Lung microvascular endothelial cell (primary cell): ENCODE results near the gene B4GALNT4. TPM values are rescaled to one million over a fixed set of nuclear protein-coding genes. Genes with fewer than 3 reads are reported as not detected.
A peak's percentile ranks its signal among the peaks of the same experiment; 100 is the strongest.
"Not testable (repeated sequence)": the region's sequence is repeated elsewhere in the genome, so short reads cannot be mapped to it uniquely, and the experiment has no call there.

Experiments used
- DNase-seq, 2 donors: peaks; one replicate each; pipeline versions ENCODE4 v3.0.0 to v3.0.0-alpha.2; 2010; ENCODE audit warnings: low read depth in 2 of 2
- total RNA-seq: library from RNA; depleted of rRNA; stranded (reverse); fragments of >200 nt; gene quantifications from 2 replicates; pipeline ENCODE4 v1.2.1, GENCODE V29; 2014

The B4GALNT4 gene
- total RNA-seq, 1 donor from 2014 or later: 0.20 TPM

DNA sequence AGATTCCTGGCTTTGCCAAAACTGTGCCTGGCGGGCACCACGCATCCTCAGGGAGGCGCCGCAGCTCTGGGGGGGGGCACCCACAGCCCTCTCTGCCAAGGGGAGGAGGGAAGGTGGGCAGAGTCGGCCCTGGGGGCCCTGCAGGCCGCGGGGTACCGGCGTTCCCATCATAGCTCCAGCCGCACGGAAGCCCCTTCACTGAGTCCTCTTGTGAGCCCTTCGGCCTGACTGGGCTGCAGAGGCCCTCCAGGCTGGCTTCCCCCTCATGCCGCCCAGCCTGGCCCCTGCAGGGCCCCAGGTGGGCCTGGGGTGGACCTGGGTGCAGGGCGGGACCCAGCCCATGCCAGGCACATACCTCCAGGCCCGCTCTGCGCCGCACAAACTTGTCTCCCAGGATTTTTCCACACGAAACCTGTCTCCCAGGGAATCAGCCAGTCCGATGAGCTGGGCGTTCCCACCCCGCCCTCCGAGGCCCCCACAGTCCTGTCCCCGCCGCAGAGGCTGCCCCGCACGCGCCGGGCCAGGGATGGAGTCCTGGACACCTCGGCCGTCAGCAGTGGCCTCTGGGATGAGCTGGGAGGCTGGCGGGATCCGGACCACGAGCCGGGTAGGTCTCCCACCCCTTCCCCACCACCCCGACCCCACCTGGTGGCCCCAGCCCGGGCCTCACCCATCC is 22.9 kb downstream of the B4GALNT4 start:
- no peak for DNase-seq

DNA sequence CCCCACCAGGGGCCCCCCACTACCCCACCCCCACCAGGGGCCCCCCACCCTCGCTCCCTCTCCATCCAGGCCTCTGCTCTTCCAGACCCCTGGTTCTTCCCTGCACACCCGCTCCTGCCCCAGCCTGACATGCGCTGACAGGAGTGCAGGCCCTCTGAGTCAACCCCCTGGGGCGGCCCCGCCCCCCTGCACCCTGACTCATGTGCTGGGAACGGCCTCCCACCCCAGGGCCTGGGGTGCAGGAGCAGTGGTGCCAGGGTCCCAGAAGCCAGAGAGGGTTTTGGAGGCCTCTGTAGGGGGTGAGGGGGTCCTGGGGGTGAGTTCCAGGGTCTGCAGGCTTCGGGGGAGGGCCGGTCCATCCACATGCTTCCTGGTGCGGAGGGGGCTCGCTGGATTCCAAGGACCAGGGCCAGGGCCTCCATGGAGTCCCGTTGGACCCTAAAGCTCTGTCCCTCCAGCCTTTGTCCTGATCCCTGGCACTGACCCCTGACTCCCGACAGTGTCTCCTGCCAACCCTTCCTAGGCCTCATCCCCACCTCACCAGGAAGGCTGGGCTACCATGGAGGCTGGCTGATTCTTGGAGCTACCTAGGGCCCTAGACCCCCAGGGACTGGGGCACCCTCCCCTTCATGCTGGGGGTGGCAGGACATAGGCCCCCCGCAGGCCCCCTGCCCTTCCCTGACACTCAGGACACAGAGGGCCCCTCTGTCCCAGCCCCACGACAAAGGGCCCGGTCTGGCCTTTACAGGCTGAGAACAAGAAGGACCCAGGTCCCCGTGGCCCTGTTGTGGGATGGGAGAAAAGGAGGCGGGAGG is 24.1 kb downstream of the B4GALNT4 start:
- peak in 1 of 2 donors; percentile 66 for DNase-seq

DNA sequence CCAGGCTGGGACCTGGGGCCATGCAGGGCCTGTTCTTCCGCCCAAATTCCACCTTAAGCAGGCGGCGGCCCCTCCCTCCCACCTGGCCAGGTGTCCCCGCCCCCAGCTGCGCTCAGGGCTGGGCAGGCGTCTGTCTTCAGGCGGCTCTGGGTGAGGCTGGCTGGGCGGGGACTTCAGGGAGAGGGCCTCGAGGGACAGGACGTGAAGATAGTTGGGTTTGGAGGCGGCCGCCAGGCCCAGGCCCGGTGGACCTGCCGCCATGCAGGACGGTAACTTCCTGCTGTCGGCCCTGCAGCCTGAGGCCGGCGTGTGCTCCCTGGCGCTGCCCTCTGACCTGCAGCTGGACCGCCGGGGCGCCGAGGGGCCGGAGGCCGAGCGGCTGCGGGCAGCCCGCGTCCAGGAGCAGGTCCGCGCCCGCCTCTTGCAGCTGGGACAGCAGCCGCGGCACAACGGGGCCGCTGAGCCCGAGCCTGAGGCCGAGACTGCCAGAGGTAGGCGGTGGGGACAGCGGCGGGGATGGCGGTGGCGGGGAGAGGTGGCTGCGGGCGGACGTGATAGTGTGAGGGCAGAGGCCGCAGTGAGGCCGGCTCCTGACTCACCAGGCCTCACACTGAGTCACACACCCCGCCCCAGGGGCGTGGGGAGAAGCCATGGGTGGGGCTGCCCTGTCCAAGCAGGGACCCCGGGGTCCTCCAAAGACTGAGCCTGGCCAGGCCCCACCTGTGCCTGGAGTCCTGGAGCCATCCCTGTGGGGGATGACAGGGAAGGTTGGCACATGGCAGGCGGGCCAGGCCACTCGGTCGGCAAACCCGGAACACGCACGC is 24.9 kb downstream of the B4GALNT4 start, which contains the start of gene PKP3:
Gene PKP3 (plus strand): TSS at position 176 of the 824 bp plus-strand sequence. CDS start 84 bp downstream, at position 260.
- DNase-seq: peak; percentile 31 to 62

DNA sequence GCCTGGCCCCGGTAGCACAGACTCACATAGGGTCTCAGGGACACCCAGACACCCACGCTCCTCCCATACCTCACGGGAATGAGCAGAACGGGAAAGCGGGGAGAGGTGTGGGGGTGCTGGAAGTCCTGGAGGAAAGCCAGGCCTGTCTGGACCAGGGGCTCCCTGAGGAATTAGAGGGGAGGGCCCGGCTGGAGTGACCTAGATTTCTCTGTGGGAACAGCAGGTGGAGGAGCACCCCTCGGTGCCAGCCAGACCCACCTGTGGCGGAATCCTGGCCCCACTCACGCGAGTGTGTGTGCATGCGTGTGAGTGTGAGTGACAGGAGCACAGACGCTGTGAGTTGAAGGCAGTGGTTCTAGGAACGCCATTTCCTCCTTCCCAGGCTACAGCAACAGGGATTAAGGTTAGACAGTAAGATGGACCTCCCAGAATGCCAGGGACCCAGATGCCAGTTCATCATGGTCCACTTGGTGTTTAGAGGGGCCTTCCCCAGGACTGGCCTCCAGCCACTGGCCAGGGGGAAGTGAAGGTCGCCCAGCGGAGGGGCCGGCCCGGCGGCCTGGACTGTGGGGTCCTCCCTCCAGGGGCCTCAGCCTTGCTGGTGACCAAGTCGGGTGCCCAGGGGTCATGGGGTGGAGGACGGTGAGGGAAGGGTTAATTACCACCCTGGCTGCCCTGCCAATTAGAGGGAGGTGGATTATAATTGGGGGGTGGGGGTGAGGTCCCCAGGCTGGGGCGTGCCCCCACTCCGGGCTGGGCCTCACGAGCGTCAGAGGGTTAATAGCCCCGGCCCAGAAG is 25.8 kb downstream of the B4GALNT4 start:
- DNase-seq: no peak

DNA sequence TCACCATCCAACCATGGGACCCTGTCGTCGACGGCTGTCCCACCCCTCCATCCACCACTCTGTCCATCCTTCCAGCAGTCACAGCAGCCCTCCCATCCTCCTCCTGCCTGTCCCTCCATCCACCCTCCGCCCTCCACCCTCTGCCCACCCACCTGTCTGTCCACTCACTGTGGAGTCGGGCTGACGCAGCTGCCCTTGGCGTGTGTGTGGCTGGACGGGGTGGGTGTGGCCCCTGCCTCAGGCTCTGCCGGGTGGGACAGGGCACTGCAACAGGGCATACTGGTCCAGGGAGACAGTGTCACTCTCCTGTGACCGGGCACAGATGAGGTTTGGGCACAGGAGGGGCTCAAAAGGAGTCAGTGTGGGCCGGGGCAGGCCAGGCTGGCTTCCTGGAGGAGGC is 26.6 kb downstream of the B4GALNT4 start:
- DNase-seq: no peak

DNA sequence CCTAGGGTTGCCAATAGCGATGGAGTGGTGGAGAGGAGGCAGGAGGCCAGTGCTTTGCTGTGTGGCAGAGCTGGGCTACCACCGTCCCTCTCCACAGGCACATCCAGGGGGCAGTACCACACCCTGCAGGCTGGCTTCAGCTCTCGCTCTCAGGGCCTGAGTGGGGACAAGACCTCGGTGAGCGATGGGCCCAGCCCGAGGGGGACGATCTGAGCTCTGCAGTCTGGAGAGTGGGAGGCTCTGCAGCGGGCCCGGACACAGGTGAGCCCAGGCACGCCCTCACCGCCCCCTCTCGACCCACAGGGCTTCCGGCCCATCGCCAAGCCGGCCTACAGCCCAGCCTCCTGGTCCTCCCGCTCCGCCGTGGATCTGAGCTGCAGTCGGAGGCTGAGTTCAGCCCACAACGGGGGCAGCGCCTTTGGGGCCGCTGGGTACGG is 27.2 kb downstream of the B4GALNT4 start:
- DNase-seq: peak; percentile 33 to 70

DNA sequence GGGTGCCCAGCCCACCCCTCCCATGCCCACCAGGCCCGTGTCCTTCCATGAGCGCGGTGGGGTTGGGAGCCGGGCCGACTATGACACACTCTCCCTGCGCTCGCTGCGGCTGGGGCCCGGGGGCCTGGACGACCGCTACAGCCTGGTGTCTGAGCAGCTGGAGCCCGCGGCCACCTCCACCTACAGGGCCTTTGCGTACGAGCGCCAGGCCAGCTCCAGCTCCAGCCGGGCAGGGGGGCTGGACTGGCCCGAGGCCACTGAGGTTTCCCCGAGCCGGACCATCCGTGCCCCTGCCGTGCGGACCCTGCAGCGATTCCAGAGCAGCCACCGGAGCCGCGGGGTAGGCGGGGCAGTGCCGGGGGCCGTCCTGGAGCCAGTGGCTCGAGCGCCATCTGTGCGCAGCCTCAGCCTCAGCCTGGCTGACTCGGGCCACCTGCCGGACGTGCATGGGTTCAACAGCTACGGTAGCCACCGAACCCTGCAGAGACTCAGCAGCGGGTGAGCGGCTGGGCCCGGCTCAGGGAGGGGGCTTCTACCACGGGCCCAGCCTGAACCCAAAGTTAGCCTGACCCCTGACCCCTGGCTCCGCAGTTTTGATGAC is 27.7 kb downstream of the B4GALNT4 start:
- DNase-seq: peak; percentile 61 to 81

DNA sequence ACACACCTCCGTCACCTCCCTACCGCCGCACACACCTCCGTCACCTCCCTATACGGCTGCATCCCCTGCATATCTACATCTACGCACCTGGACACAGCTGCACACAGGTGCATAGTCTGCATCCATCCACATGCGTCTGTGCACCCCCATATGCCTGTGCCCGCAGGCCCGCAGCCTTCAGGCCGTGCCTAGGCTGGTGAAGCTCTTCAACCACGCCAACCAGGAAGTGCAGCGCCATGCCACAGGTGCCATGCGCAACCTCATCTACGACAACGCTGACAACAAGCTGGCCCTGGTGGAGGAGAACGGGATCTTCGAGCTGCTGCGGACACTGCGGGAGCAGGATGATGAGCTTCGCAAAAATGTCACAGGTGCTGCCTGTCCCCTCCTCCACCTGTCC is 29.5 kb downstream of the B4GALNT4 start:
- peak in 1 of 2 donors; percentile 36 for DNase-seq

DNA sequence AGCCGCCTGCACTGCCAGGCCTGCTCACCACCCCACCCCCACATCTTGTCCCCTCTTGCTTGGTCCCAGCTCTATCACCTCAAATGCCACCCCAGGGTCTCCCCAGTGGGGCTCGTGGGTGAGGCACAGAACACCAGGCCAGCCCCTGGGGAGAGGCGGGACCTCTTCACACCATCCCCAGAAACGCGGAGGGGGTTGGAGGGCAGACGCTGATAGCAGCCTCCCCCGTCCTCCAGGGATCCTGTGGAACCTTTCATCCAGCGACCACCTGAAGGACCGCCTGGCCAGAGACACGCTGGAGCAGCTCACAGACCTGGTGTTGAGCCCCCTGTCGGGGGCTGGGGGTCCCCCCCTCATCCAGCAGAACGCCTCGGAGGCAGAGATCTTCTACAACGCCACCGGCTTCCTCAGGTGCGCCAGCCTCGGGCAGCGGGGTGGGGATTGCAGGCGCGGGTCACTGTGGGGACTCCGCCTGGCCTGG is 30.5 kb downstream of the B4GALNT4 start:
- no peak for DNase-seq

DNA sequence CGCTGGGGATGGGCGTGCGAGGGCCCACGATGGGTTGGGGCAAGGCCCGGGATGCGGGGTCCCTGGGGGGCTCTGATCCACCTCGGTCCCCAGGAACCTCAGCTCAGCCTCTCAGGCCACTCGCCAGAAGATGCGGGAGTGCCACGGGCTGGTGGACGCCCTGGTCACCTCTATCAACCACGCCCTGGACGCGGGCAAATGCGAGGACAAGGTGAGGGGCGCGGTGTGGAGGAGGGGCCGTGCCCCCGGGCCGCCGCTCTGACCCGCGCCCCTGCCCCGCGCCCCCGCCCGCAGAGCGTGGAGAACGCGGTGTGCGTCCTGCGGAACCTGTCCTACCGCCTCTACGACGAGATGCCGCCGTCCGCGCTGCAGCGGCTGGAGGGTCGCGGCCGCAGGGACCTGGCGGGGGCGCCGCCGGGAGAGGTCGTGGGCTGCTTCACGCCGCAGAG is 31.0 kb downstream of the B4GALNT4 start:
- DNase-seq: no peak

DNA sequence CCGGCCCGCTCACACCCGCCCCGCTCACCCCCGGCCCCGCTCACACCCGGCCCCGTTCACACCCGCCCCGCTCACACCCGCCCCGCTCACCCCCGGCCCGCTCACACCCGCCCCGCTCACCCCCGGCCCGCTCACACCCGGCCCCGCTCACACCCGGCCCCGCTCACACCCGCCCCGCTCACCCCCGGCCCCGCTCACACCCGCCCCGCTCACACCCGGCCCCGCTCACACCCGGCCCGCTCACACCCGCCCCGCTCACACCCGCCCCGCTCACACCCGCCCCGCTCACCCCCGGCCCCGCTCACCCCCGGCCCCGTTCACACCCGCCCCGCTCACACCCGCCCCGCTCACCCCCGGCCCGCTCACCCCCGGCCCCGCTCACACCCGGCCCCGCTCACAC is 31.9 kb downstream of the B4GALNT4 start:
- DNase-seq: not testable (repeated sequence)

DNA sequence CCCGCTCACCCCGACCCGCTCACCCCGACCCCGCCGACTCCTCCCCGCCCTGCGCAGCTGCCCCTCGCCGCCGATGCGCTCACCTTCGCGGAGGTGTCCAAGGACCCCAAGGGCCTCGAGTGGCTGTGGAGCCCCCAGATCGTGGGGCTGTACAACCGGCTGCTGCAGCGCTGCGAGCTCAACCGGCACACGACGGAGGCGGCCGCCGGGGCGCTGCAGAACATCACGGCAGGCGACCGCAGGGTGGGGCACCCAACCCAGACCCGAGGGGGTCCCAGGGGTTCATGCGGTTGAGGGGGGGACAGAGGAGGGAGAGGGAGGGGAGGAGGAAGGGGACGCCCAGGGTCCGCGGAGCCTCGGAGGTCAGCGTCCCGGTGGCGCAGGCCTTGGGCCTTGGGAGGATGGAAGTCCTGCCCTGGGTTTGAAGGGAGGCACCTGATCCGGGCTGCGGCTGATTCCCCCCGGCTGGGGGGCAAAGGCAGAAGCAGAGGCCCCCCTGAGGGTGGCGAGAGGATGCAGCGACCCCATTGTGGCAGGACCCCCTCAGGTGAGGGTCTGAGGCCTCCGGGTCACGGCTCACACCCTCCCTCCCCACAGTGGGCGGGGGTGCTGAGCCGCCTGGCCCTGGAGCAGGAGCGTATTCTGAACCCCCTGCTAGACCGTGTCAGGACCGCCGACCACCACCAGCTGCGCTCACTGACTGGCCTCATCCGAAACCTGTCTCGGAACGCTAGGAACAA is 33.9 kb downstream of the B4GALNT4 start:
- DNase-seq: no peak

DNA sequence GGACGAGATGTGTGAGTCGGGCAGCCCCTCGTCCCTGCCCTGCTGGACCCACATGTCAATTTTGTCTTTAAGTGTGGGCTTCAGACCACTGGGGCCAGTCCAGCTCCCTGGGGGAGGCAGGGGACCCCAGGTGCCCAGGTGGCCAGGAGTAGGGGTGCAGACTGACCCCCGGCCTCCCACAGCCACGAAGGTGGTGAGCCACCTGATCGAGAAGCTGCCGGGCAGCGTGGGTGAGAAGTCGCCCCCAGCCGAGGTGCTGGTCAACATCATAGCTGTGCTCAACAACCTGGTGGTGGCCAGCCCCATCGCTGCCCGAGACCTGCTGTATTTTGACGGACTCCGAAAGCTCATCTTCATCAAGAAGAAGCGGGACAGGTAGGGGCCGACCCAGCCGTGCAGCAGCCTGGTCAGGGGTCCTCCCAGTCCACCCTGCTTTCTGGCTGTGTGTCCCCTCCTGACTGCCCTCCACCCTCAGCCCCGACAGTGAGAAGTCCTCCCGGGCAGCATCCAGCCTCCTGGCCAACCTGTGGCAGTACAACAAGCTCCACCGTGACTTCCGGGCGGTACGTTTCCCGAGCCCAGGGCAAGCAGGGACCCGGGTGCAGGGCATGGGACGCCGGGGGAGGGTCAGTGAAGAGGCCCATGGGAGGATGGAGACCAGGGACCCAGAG is 34.6 kb downstream of the B4GALNT4 start:
- DNase-seq: no peak

DNA sequence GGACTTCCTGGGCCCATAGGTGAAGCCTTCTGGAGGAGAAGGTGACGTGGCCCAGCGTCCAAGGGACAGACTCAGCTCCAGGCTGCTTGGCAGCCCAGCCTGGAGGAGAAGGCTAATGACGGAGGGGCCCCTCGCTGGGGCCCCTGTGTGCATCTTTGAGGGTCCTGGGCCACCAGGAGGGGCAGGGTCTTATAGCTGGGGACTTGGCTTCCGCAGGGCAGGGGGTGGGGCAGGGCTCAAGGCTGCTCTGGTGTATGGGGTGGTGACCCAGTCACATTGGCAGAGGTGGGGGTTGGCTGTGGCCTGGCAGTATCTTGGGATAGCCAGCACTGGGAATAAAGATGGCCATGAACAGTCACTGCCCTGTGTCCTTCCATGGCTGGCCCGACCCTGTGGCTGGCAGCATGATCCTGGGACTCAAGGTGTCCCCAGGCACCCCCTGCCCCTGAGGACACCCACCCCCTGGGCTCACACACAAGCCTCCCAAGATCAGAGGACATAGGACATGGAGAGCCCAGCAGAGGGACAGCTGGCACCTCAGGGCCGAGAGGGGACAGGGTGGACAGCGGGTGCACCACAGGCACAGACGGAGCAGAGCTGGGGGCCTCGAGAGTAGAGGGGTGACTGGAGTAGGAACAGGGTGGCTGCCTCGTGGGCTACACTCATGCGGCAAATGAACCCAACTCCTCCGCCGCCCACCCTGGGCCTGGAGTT is 35.4 kb downstream of the B4GALNT4 start:
- DNase-seq: no peak

DNA sequence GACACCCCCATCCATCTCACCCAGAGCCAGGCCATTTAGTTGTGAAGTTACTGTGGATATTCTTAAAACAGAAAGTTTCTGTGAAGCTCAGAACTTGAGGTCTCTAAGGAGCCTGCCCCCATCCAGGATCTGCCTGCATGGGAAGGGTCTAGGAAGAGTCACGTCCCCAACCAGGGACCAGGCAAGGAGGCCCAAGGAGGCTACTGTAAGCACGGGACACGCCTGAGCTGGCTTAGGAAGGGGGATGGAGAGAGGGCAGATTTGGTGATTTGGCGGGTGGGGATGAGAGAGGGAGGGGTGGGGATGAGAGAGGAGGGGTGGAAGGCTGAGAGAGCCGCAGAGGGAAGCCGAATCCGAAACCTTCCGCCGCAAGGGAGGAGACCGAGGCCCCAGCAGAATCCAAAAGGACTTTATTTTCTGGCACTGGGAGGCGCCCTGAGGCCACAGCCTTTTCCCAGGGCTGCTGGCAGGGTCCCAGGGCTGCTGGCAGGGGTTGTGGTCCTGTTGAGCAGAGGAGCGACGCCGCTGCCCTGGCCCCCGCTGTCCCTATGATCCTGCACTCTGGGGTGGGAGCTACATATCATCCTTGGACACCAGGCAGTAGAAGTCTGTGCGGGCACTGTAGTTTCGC is 36.1 kb downstream of the B4GALNT4 start:
- peak in 1 of 2 donors; percentile 64 for DNase-seq

DNA sequence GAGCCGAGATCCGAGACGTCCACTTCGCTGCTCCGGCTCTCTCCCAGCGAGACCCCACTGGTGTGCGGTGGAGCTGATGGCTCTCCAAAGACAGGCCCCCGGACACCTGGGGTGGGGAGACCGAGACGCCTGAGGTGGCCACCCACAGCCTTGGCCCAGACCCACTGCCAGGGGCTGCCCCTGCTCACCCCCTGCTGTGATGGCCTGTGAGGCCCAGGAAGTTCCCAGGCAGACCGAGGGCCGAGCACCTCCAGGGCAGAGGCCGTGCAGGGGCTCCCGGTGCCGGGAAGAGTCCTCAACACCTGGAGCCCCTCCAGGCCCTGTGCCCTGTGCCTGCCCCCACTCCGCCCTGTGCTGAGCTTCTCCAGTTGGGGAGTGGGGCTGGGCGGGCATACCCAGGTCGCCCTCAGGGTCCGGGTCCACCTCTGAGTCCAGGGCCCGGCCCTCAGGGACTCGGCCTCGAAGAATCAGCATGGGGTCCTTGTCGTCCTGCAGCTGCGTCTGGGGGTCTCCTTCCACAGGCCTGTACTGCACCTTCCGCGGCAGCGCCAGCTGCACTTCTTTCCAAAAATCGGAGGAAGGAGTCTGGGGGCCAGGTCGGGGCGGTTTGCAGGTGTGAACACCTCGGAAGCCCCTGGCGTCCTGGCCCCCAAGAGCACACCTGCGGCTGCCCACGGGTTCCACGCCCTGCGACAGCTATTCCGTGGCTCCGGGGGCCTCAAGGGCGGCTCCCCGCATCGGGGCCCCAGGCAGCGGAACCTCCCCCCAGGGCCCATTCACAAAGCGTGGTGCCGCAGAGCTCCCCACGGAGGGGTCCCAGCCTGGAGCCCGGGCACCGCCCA is 36.9 kb downstream of the B4GALNT4 start:
- no peak for DNase-seq
